ENCODE data around the gene HS3ST4.

The HS3ST4 gene

GRCh38 chr16:25691519-25692091 lies at the start of gene HS3ST4:
TSS of gene HS3ST4 (plus strand) at chr16:25691959.
- no peak for DNase-seq (ENCODE audit: low read depth, low spot score)

GRCh38 chr16:25643633-25644032 lies 48.1 kb upstream of the HS3ST4 start:
- no peak for DNase-seq (ENCODE audit: low read depth, low spot score)

- DNase-seq (ENCODE audit: low read depth, low spot score): no peak
These were observed 35.1 kb upstream of the HS3ST4 start for GRCh38 chr16:25656639-25657038.

GRCh38 chr16:25676820-25677219 lies 14.9 kb upstream of the HS3ST4 start:
- no peak for DNase-seq (ENCODE audit: low read depth, low spot score)

- DNase-seq (ENCODE audit: low read depth, low spot score): no peak
These were observed 12.2 kb upstream of the HS3ST4 start for GRCh38 chr16:25679511-25679910.

- no peak for DNase-seq (ENCODE audit: low read depth, low spot score)
These were observed 2.5 kb upstream of the HS3ST4 start for GRCh38 chr16:25689137-25689836.

- no peak for DNase-seq (ENCODE audit: low read depth, low spot score)
These were observed 1.1 kb upstream of the HS3ST4 start for GRCh38 chr16:25690552-25691143.

GRCh38 chr16:25692351-25692741 lies 587 bp downstream of the HS3ST4 start:
- no peak for DNase-seq (ENCODE audit: low read depth, low spot score)

GRCh38 chr16:25692742-25693508 lies 1.2 kb downstream of the HS3ST4 start:
- DNase-seq (ENCODE audit: low read depth, low spot score): no peak

- DNase-seq (ENCODE audit: low read depth, low spot score): no peak
These were observed 1.9 kb downstream of the HS3ST4 start for GRCh38 chr16:25693631-25694030.

GRCh38 chr16:25699069-25699468 lies 7.3 kb downstream of the HS3ST4 start:
- DNase-seq (ENCODE audit: low read depth, low spot score): no peak

- no peak for DNase-seq (ENCODE audit: low read depth, low spot score)
These were observed 8.8 kb downstream of the HS3ST4 start for GRCh38 chr16:25700547-25700946.

- DNase-seq (ENCODE audit: low read depth, low spot score): no peak
These were observed 15.8 kb downstream of the HS3ST4 start for GRCh38 chr16:25707553-25707952.

GRCh38 chr16:25707982-25708583 lies 16.3 kb downstream of the HS3ST4 start:
- DNase-seq (ENCODE audit: low read depth, low spot score): no peak

GRCh38 chr16:25709213-25709612 lies 17.5 kb downstream of the HS3ST4 start:
- DNase-seq (ENCODE audit: low read depth, low spot score): no peak

- DNase-seq (ENCODE audit: low read depth, low spot score): no peak
These were observed 22.2 kb downstream of the HS3ST4 start for GRCh38 chr16:25713785-25714570.

- DNase-seq (ENCODE audit: low read depth, low spot score): no peak
These were observed 24.4 kb downstream of the HS3ST4 start for GRCh38 chr16:25716186-25716585.

GRCh38 chr16:25721439-25721838 lies 29.7 kb downstream of the HS3ST4 start:
- no peak for DNase-seq (ENCODE audit: low read depth, low spot score)

GRCh38 chr16:25726430-25727098 lies 34.8 kb downstream of the HS3ST4 start:
- DNase-seq (ENCODE audit: low read depth, low spot score): no peak

GRCh38 chr16:25729188-25729915 lies 37.6 kb downstream of the HS3ST4 start:
- DNase-seq (ENCODE audit: low read depth, low spot score): no peak

Data from brain pericyte (primary cell).